Jurkat, Clone E6-1 (cell line): ENCODE measurements around the gene PRKCB. TPM values are rescaled to one million over a fixed set of nuclear protein-coding genes. Genes with fewer than 3 reads are reported as not detected.

Source experiments
- DNase-seq: peaks from one replicate; pipeline ENCODE4 v3.0.0-alpha.2; 2011; ENCODE audit warnings: low read depth, low spot score
- H3K4me3 ChIP-seq: 2 replicates; pipeline ENCODE4 v1.5.1; 2011; ENCODE audit warnings: mild to moderate bottlenecking, low read length, control low read depth, moderate library complexity
- polyA plus RNA-seq: library from polyadenylated mRNA; unstranded; fragments of >200 nt; gene quantifications from one replicate; pipeline ENCODE4 v1.2.1, GENCODE V29; 2012; ENCODE audit warnings: missing spikeins; ENCODE audit not compliant: insufficient read length, insufficient read depth

PRKCB gene
- polyA plus RNA-seq: 44.5 TPM

- peak within 1 kb of the TSS; percentile 57 for H3K4me3 ChIP-seq
- peak; percentile 79 for DNase-seq
These were observed at the start of gene PRKCB for GRCh38 chr16:23835390-23836077. PRKCB (plus strand) TSS chr16:23835983.

DNA sequence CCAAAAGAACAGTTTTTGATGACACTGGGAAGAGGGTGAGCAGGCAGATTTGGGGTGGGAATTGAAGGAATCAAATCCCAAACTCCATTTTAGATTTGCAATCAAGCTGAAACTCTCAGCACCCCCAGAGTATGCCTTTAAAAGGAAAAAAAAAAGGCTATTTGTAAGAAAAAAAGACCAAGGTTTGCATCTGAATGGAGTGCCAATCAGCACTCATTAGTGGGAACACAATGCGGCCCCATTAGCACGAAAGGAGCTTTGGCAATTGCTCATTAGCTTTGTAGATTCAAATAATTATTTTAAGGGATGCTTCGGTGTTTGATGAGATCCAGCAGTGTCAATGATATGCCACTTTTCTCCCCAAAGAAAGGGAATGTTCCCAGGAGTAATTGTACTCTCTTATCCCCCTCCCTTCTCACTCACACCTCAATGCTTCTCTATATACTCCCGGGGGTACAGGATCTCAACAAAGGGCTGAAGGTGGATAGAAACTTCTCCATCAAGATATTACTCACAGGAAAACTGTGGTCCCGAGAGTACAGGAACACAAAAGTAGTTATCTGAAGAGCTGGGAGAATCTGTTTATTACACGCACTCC lies 48.7 kb upstream of the PRKCB start:
- DNase-seq: no peak
- H3K4me3 ChIP-seq: no peak overlapping the region

GRCh38 chr16:23788685-23789084 lies 47.1 kb upstream of the PRKCB start:
- no peak for DNase-seq
- no peak overlapping the region for H3K4me3 ChIP-seq

DNA sequence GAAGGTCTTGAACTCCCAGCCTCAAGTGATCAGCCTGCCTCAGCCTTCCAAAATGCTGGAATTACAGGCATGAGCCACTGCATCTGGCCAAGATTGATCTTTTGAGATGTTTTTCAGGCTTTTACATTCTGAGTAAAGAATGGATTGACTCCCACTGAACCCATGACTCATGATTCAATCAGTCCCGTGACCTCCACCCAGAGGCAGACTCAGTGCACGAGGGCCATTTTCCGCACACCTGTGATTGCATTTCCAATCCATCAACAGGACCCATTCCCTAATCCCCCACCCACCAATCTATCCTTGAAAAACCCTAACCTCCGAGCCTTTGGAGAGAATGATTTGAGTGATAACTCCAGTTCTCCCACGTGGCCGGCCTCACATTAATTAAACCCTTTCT lies 40.4 kb upstream of the PRKCB start:
- no peak overlapping the region for H3K4me3 ChIP-seq
- no peak for DNase-seq

DNA sequence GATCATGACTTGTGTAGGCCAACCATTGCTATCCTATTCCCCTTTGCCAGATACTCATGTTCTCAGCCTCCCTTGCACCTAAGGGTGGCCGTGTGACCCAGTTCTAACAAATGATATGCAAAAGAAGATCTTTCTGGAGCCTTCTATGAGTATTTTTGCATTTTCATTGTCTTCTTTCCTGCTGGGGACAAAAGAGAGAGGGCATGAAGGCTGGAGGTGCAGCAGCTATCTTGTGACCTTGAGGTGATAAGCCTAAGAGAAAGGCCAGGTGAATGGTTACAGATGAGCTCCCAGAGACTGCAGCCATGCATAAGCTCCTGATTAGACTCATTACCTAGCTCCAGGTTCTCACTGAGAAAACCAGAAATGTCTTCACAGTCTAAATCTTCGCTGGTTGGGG lies 38.8 kb upstream of the PRKCB start:
- no peak for DNase-seq
- H3K4me3 ChIP-seq: no peak overlapping the region

- H3K4me3 ChIP-seq: no peak overlapping the region
- peak; percentile 56 for DNase-seq
These were observed 34.4 kb upstream of the PRKCB start for GRCh38 chr16:23801378-23801777.

DNA sequence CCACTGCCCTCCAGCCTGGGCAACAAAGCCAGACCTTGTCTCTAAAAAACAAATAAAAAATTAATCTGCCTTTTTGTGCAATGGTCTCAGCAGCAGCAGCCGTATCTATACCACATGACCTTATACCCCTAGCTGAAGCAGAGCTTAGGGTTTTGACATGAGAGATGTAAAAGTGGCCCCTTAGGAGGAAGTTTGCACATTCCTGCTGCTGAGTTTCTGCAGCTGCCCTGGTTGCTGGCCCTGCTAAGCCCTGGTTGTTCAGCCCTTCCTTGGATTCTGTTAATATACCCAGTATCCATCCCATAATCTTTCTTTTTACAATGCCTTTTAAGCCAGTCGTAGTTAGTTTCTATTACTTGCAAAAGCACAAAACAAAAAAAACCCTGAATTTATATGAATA lies 33.0 kb upstream of the PRKCB start:
- no peak for DNase-seq

DNA sequence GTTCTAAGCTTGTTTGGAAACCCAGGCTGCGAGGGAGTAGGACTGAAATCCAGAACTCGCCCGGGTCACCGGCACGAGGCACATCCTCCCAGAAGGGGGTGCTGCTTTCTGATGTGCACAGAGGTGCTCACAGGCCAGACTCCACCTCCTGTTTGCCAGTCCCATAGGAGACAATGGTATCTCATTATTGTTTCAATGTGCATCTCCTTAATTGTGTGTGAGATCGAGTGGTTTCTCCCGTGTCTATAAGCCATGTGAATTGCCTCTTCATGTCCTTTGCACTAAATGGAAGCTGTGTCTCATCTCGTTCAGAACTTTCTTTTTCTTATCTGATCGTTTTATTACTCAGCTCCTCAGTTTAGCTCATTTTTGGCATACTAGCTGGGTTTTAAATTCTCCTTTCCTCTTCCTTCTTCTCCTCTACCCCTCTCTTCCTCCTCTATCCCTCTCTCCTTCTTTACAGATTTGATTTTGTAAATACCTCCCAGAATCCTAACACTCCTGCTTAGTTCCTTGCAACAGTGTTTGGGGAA lies 32.1 kb upstream of the PRKCB start:
- no peak overlapping the region for H3K4me3 ChIP-seq
- DNase-seq: peak; percentile 65

More for the DNA sequence above, 33.0 kb upstream of the PRKCB start:
- no peak overlapping the region for H3K4me3 ChIP-seq

GRCh38 chr16:23807028-23807427 lies 28.8 kb upstream of the PRKCB start:
- no peak for DNase-seq
- H3K4me3 ChIP-seq: no peak overlapping the region

DNA sequence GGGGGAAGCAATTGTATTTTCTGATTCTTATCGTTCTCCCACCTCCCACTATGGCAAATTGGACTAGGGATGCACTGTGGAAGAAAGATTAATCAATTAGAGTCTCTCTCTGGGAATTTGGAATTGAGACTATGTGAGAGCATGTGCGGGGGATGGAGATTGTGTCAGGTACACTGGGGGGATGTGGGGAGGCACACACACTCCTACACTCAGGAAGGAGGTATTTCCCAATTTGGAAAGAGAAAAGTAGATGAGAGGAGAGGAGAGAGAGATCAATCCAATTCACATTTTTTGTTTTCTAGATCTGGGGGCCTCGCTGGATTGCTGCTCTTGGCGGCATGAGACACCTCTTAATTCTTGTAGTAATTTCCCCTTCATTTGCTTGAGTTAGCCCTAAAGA lies 14.3 kb upstream of the PRKCB start:
- no peak for DNase-seq
- H3K4me3 ChIP-seq: no peak overlapping the region

- DNase-seq: no peak
- H3K4me3 ChIP-seq: no peak overlapping the region
These were observed 13.7 kb upstream of the PRKCB start for GRCh38 chr16:23821875-23822688.

GRCh38 chr16:23823475-23824384 lies 12.1 kb upstream of the PRKCB start:
- no peak overlapping the region for H3K4me3 ChIP-seq

DNA sequence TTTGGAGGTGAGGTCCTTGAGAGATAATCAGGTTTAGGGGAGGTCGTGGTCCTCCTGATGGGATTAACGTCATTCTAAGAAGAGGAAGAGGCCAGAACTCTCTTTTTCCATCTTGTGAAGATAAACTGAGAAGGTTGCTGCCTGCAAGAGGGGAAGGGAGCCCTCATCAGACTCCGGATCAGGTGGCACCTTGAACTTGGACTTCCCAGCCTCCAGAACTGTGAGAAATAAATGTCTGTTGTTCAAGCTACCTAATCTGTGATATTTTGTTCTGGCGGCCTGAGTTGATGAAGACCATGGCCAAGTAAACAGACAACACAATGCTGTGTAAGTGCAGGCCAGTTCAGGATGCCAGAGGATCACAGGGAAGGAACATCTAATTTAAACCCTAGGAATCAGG lies 10.9 kb upstream of the PRKCB start:
- no peak overlapping the region for H3K4me3 ChIP-seq
- no peak for DNase-seq

More at GRCh38 chr16:23823475-23824384, 12.1 kb upstream of the PRKCB start:
- no peak for DNase-seq

DNA sequence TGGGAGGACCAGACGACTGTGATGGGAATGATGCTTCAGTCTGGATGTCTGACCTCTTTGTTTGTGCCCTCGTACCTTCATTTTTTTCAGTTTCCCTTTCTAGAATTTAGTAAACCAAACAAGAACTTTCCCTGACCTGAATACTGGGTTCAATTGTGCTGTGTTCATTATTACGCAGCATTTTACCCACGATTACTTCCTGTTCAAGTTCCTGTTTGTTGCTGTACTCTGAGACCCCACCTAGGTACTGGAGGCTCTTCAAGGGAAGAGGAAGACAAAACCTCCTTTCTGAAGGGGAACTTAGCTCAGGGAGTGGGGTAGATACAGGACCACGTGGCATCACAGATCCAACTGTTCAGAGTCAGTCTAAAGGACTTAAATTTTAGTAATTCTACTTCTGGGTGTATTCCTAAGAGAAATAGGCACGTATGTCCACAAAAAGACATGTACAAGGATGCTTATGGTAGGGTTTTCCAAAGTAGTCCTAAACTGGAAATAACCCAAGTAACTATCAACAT lies 9.2 kb upstream of the PRKCB start:
- H3K4me3 ChIP-seq: no peak overlapping the region
- peak; percentile 57 for DNase-seq

GRCh38 chr16:23827057-23827456 lies 8.7 kb upstream of the PRKCB start:
- DNase-seq: no peak
- H3K4me3 ChIP-seq: no peak overlapping the region

DNA sequence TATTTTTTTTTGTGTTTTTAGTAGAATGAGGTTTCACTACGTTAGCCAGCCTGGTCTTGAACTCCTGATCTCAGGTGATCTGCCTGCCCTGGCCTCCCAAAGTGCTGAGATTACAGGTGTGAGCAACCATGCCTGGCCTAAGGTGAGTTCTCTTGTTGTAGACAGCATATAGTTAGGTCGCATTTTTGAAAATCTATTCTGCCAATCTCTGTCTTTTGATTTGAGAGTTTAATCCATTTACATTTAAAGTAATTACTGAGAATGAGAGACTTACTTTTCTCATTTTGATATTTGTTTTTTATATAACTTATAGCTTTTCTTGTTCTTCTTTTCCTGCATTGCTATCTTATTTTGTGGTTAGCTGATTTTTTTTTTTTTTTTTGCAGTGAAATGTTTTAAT lies 6.3 kb upstream of the PRKCB start:
- DNase-seq: no peak
- H3K4me3 ChIP-seq: no peak overlapping the region

GRCh38 chr16:23830276-23830675 lies 5.5 kb upstream of the PRKCB start:
- no peak overlapping the region for H3K4me3 ChIP-seq

GRCh38 chr16:23832882-23833281 lies 2.9 kb upstream of the PRKCB start:
- no peak for DNase-seq

More at GRCh38 chr16:23830276-23830675, 5.5 kb upstream of the PRKCB start:
- no peak for DNase-seq

DNA sequence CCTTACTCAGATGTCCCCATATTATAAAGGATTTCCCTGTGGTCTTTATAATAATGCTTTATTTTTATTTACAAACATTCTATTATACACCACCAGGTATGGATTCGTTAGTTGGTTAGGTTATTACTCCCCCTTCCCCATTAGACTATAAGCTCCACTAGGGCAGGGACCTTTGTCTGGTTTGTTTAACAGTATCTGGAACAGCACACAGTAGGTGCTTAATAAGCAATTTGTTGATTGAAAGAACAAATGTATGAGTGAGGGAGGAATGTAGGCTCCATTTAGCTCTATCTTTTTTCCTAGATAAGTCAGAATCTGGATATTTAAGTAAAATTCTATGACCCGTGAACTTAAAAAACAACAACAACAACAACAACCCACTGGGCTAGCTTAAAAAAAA lies 2.3 kb upstream of the PRKCB start:
- DNase-seq: no peak

More at GRCh38 chr16:23832882-23833281, 2.9 kb upstream of the PRKCB start:
- H3K4me3 ChIP-seq: no peak overlapping the region

More for the DNA sequence above, 2.3 kb upstream of the PRKCB start:
- H3K4me3 ChIP-seq: no peak overlapping the region
